ENCODE results near the gene PPIL4.

- TF ChIP-seq JUND (CRISPR knock-in tag; IDR thresholded peaks at IDR 0.05) (no peak), MXD1 (CRISPR knock-in tag; IDR thresholded peaks at IDR 0.05) (no peak)
Observed at GRCh38 chr6:149513915-149514314, 31.9 kb downstream of the PPIL4 start.
